Measurements from ENCODE around the gene GID8.

Gene GID8

GRCh38 chr20:62968378-62969178 is 30.6 kb downstream of the GID8 start:
- DNase-seq (ENCODE audit: extremely low read depth in 1 of 2, low read depth in 1 of 2), result no peak

DNA sequence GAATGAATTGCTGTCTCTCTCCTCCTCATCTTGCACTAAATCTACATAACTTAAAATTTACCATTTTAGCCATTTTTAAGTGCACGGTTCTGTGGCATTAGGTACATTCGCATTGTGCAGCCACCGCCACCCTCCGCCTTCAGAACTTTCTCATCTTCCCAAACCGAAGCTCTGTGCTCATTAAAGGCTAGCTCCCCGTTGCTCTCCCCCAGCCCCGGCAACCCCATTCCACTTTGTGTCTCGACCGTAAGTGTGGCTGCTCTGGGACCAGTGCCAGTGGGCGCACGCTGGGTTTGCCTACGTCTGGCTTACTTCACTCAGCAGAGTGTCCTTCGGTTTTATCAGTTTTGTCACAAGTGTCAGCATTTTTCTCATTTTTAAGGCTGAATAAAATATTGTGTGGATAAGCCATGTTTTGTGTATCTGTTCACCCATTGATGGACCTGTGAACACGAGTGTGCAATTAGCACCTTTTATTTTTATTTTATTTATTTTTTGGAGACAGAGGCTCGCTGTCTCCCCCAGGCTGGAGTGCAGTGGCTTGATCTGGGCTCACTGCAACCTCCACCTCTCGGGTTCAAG is 31.3 kb downstream of the GID8 start:
- DNase-seq (ENCODE audit: extremely low read depth in 1 of 2, low read depth in 1 of 2), result no peak

DNA sequence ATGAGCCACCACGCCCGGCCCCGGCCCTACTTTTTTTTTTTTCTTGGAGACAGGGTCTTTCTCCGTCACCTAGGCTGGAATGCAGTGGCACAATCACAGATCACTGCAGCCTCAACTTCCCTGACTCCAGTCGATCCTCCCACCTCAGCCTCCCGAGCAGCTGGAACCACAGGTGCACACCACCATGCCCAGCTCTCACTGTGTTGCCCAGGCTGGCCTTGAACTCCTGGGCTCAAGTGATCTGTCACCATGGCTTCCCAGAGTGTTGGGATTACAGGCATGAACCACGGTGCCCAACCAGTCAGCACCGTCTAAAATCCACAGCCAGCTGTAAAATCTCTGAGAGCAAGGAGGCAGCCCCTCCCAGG is 32.0 kb downstream of the GID8 start:
- no peak for DNase-seq (ENCODE audit: extremely low read depth in 1 of 2, low read depth in 1 of 2)

DNA sequence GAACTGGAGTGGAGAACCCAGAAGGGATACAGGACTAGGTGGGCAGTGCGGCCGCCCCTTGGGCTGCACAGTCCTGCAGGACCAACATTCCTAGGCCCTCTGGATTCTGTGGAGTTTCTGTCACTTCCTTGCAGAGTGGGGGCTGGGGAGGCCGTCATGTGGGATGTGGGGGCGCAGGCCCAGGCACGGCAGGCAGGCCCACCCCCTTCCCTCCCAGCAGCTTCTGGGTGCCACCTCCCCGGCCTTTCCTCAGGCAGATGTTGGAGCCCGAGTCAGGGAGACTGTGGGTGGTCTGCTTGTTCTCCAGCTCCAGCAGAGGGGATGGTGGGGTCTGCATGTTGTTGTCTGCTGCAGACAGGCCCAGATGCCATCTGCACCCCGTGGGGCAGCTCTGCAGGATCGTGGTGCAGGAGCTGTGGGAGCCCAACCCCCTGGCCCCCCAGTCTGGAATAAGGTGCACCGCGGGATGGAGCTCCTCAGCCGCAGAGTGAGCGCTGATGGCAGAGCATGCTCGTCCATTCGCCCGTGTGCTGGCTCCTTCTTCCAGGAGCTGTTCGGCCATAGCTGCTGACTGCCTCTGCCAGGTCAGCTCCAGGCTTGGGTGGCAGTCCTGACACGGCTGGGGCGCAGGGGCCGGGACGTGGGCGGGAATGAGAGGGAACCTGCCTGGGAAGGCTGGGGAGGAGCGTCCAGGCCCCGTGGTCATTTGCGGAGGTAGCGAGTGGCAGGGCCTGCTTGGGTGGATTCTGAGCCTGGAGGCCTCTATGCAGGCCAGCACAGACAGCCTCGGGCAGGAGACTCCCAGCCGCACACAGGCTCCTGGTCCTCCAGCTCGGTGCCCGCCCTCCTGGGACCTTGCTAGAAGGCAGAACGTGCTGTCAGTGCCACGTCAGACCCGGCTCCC is 32.6 kb downstream of the GID8 start:
- no peak for DNase-seq (ENCODE audit: extremely low read depth in 1 of 2, low read depth in 1 of 2)

DNA sequence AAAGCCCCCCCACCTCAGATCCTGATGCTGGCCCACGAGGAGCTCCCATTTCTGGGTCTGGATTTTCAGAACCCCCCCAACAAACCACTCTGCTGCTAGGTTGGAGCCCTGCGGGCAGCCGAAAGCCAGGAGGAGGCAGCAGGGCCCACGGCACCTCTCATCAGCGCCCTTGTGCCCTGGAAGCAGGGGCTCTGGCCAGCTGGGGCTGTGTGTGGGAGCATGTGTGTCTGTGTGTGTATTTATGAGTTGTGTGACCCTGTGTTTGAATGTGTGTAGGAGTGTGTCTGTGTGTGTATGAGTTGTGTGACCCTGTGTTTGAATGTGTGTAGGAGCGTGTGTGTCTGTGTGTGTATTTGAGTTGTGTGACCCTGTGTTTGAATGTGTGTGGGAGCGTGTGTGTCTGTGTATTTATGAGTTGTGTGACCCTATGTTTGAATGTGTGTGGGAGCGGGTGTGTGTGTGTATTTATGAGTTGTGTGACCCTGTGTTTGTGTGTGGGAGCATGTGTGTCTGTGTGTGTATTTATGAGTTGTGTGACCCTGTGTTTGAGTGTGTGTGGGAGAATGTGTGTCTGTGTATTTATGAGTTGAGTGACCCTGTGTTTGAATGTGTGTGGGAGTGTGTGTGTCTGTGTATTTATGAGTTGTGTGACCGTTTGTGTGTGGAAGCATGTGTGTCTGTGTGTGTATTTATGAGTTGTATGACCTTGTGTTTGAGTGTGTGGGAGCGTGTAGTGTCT is 33.4 kb downstream of the GID8 start:
- DNase-seq (ENCODE audit: extremely low read depth in 1 of 2, low read depth in 1 of 2), result no peak

- DNase-seq (ENCODE audit: extremely low read depth in 1 of 2, low read depth in 1 of 2), result peak; percentile 63 to 77
These were observed 34.2 kb downstream of the GID8 start for GRCh38 chr20:62971950-62972844.

GRCh38 chr20:62972845-62973745 is 35.1 kb downstream of the GID8 start:
- DNase-seq (ENCODE audit: extremely low read depth in 1 of 2, low read depth in 1 of 2), result no peak

DNA sequence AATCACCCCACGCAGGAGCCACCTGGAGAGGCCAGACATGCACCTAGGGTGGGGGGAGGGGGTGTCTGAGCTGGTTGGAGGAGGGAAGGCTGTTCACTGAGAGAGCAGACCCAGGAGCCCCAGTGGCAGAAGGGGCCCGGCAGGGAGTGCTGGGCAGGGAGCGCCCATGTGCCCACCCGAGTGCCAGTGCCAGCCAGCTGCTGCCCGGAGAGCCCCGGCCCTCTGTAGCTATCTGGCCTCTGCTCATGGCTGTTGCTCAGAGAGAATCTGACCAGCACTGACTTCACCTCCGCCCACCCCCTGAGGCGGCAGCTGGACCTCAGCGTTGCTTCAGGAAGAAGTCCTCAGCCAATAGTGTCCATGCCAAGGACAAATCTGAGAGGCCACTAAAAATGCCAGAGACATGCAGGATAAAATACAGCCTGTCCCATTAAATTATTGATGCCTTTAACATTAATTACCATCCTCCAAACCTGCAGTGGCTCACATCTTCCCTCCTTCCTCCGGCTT is 37.4 kb downstream of the GID8 start:
- no peak for DNase-seq (ENCODE audit: extremely low read depth in 1 of 2, low read depth in 1 of 2)

GRCh38 chr20:62975812-62976508 is 38.0 kb downstream of the GID8 start:
- no peak for DNase-seq (ENCODE audit: extremely low read depth in 1 of 2, low read depth in 1 of 2)

DNA sequence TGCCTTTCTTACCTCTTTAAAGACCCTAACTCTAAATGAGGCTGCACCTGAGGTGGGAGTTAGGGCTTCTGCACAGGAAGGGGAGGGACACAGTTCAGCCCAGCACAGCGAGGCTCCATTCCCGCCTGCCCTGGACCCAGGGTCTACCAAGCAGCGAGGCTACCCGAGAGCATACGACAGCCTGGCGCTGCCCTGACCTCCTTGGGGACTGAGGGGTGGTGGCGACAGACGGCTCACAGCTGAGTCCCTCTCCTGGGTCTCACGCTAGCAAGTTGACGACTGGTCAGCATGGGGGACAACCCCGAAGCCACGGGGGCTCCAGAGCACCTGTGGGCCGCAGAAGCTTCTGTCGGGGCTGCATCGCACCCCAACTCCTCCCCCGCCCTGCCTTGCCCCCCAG is 38.9 kb downstream of the GID8 start:
- DNase-seq (ENCODE audit: extremely low read depth in 1 of 2, low read depth in 1 of 2), result no peak

- peak; percentile 64 to 78 for DNase-seq (ENCODE audit: extremely low read depth in 1 of 2, low read depth in 1 of 2)
These were observed 39.9 kb downstream of the GID8 start for GRCh38 chr20:62977613-62978560.

DNA sequence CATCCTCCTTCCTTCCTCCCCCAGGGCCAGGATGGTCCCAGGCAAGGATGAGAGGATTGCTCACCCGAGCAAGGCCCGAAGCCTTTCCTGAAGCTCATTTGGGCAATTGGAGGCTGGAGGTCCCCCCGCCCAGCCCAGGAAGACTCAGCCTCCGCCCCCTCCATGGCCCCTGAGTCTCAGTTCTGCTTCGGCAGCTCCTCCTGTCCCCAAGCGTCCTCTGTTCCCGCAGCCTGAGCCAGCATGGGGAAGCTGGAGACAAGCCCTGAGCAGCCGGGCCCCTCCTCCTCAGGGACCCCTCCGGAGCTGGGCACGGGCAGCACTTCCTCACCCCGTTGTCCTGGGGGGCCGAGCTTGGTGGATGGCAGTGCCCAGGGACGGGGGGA is 40.6 kb downstream of the GID8 start:
- no peak for DNase-seq (ENCODE audit: extremely low read depth in 1 of 2, low read depth in 1 of 2)

DNA sequence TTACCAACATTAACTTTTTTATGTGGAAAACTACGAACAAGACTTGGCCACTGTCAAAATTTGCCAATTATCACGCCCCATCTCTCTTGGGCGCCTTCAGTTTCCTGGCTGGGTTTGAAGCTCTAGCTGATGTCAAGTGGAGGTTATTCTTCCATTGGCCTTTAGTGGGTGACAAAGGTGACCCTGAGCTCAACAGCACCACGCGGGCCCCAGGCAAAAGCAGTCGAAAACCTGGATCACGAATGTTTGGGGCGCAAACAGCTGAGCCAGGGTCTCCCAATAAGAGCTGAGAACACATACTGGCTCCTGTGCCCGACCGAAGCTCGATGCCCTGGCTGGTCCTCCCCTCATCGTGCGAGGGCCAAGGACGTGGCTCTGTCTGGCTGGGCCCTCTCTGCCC is 41.4 kb downstream of the GID8 start:
- no peak for DNase-seq (ENCODE audit: extremely low read depth in 1 of 2, low read depth in 1 of 2)

GRCh38 chr20:62979876-62980373 is 42.0 kb downstream of the GID8 start:
- DNase-seq (ENCODE audit: extremely low read depth in 1 of 2, low read depth in 1 of 2), result no peak

GRCh38 chr20:62980380-62980960 is 42.5 kb downstream of the GID8 start:
- no peak for DNase-seq (ENCODE audit: extremely low read depth in 1 of 2, low read depth in 1 of 2)

- DNase-seq (ENCODE audit: extremely low read depth in 1 of 2, low read depth in 1 of 2), result peak; percentile 23 to 30
These were observed 43.0 kb downstream of the GID8 start for GRCh38 chr20:62980970-62981369.
